ENCODE results near the gene ACTA1.
A peak's percentile ranks its signal among the peaks of the same experiment; 100 is the strongest.

Gene ACTA1

DNA sequence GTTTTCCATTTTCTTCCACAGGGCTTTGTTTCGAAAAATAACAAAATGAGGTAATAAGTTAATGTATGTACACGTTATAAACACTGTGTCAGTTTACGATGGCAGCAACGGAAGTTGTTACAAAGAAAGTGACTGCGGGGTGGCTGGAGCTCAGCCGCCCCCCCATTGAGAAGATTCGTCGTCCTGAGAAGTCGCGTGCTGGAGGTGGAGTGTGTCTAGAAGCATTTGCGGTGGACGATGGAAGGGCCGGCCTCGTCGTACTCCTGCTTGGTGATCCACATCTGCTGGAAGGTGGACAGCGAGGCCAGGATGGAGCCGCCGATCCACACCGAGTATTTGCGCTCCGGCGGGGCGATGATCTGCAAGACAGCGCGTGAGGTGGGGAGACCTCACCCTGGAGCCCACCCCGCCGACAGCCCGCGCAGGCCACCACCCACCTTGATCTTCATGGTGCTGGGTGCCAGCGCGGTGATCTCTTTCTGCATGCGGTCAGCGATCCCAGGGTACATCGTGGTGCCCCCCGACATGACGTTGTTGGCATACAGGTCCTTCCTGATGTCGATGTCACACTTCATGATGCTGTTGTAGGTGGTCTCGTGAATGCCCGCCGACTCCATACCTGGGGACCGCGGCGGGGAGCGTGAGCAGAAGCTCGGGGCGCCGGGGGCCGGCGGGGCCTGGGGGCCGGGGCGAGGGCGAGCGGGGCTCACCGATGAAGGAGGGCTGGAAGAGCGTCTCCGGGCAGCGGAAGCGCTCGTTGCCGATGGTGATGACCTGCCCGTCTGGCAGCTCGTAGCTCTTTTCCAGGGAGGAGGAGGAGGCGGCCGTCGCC lies 2.4 kb downstream of the ACTA1 start:
- Histone ChIP-seq H2AFZ (no peak overlapping the region), H3K9ac (no peak overlapping the region), H3K27ac (no peak overlapping the region), H3K27me3 (ENCODE audit: control insufficient read depth, insufficient read depth, low read length) (peaks cover 9% of the 10 kb centered on the region), H3K4me2 (ENCODE audit: low read length) (no peak overlapping the region), H3K36me3 (ENCODE audit: control insufficient read depth, insufficient read depth, low read length) (no peaks in the 10 kb centered on the region), H3K4me1 (peaks cover 3% of the 10 kb centered on the region), H3K79me2 (no peaks in the 10 kb centered on the region), H3K9me3 (ENCODE audit: control insufficient read depth, low read length) (no peaks in the 10 kb centered on the region), H3K4me3 (ENCODE audit: low read depth, low read length) (no peak overlapping the region)
- TF ChIP-seq, protein P1, sequence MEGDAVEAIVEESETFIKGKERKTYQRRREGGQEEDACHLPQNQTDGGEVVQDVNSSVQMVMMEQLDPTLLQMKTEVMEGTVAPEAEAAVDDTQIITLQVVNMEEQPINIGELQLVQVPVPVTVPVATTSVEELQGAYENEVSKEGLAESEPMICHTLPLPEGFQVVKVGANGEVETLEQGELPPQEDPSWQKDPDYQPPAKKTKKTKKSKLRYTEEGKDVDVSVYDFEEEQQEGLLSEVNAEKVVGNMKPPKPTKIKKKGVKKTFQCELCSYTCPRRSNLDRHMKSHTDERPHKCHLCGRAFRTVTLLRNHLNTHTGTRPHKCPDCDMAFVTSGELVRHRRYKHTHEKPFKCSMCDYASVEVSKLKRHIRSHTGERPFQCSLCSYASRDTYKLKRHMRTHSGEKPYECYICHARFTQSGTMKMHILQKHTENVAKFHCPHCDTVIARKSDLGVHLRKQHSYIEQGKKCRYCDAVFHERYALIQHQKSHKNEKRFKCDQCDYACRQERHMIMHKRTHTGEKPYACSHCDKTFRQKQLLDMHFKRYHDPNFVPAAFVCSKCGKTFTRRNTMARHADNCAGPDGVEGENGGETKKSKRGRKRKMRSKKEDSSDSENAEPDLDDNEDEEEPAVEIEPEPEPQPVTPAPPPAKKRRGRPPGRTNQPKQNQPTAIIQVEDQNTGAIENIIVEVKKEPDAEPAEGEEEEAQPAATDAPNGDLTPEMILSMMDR (IDR thresholded peaks at IDR 0.05), result no peak

GRCh38 chr1:229430761-229431283 lies 3.1 kb downstream of the ACTA1 start:
- H3K4me2 ChIP-seq (ENCODE audit: low read length), result peak overlapping the region; percentile 19
- H3K9me3 ChIP-seq (ENCODE audit: control insufficient read depth, low read length), result no peaks in the 10 kb centered on the region
- no peak overlapping the region for H3K4me3 ChIP-seq (ENCODE audit: low read depth, low read length)
- peaks cover 9% of the 10 kb centered on the region for H3K27me3 ChIP-seq (ENCODE audit: control insufficient read depth, insufficient read depth, low read length)
- H3K9ac ChIP-seq, result no peak overlapping the region
- no peaks in the 10 kb centered on the region for H3K36me3 ChIP-seq (ENCODE audit: control insufficient read depth, insufficient read depth, low read length)
- peaks cover 3% of the 10 kb centered on the region for H3K4me1 ChIP-seq
- H3K79me2 ChIP-seq, result no peaks in the 10 kb centered on the region
- TF ChIP-seq, protein P1 (IDR thresholded peaks at IDR 0.05), result no peak
- no peak overlapping the region for H3K27ac ChIP-seq
- no peak overlapping the region for H2AFZ ChIP-seq

DNA sequence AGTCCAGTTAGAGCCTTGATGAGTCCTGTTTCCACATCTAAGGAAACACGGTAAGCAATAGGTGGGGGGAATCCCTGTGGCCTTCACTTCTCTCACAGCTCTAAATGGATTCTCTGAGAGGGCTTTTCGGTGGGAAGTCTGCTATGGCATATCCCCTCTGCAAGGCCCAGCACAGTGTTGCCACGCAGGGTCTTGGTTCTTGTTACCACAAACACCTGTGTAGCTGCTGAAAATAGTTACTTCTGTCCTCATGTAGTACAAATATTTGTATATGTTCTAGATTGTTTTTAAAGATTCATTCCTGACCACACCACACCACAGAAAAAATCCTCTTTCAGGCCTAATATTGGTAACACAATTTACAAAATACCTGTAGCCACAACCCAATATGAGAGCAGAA lies 5.6 kb downstream of the ACTA1 start:
- Histone ChIP-seq H3K36me3 (ENCODE audit: control insufficient read depth, insufficient read depth, low read length) (no peaks in the 10 kb centered on the region), H3K9ac (no peak overlapping the region), H3K4me1 (peaks cover 3% of the 10 kb centered on the region), H3K4me3 (ENCODE audit: low read depth, low read length) (no peak overlapping the region), H2AFZ (no peak overlapping the region), H3K27ac (no peak overlapping the region), H3K79me2 (no peaks in the 10 kb centered on the region), H3K4me2 (ENCODE audit: low read length) (no peak overlapping the region), H3K9me3 (ENCODE audit: control insufficient read depth, low read length) (no peaks in the 10 kb centered on the region), H3K27me3 (ENCODE audit: control insufficient read depth, insufficient read depth, low read length) (peaks cover 2% of the 10 kb centered on the region)
- TF ChIP-seq, protein P1 (IDR thresholded peaks at IDR 0.05), result no peak

GRCh38 chr1:229427572-229427971 lies 6.3 kb downstream of the ACTA1 start:
- H2AFZ ChIP-seq, result no peak overlapping the region
- H3K4me1 ChIP-seq, result peaks cover 3% of the 10 kb centered on the region
- no peaks in the 10 kb centered on the region for H3K36me3 ChIP-seq (ENCODE audit: control insufficient read depth, insufficient read depth, low read length)
- H3K4me2 ChIP-seq (ENCODE audit: low read length), result no peak overlapping the region
- no peaks in the 10 kb centered on the region for H3K79me2 ChIP-seq
- TF ChIP-seq, protein P1 (IDR thresholded peaks at IDR 0.05), result no peak
- no peak overlapping the region for H3K4me3 ChIP-seq (ENCODE audit: low read depth, low read length)
- H3K27me3 ChIP-seq (ENCODE audit: control insufficient read depth, insufficient read depth, low read length), result no peaks in the 10 kb centered on the region
- H3K9me3 ChIP-seq (ENCODE audit: control insufficient read depth, low read length), result no peaks in the 10 kb centered on the region
- no peak overlapping the region for H3K9ac ChIP-seq
- no peak overlapping the region for H3K27ac ChIP-seq
